IMR-90 (cell line): Measurements from ENCODE around the gene ASAH2. TPM values are rescaled to one million over a fixed set of nuclear protein-coding genes. Genes with fewer than 3 reads are reported as not detected.
"Not testable (repeated sequence)": the region's sequence is repeated elsewhere in the genome, so short reads cannot be mapped to it uniquely, and the experiment has no call there.

Source experiments
- ATAC-seq: fragments of 200-7000 bp; cut with Tn5 transposase; 2 replicates; pipeline ENCODE4 v1.9.1; 2020; ENCODE audit warnings: low read depth, mild to moderate bottlenecking, moderate library complexity
- BruUV-seq: library from RNA; stranded (reverse); fragments of 400-500 nt; replicated peaks from 2 replicates; lab custom pipeline; 2021; lab: Mats Ljungman, UMichigan
- CTCF ChIA-PET: fragments of 300-600 bp; formaldehyde crosslinking; extraction: SDS; loops from one replicate; lab custom pipeline; 2021; ENCODE audit warnings: antibody characterized with exemption; lab: Yijun Ruan, JAX
- POLR2A ChIA-PET: fragments of 300-600 bp; sonication (Branson Sonifier 250); formaldehyde crosslinking; loops from one replicate; lab custom pipeline; 2022; ENCODE audit warnings: antibody characterized with exemption; ENCODE audit not compliant: unreplicated experiment; lab: Charles Lee
- DNase-seq: peaks from one replicate; pipeline ENCODE4 v3.0.0; 2013
- H2AFZ ChIP-seq: replicated peaks from 2 replicates; pipeline ENCODE3; 2013; ENCODE audit warnings: low read length, mild to moderate bottlenecking; ENCODE audit not compliant: poor library complexity
- H2AK5ac ChIP-seq: 2 replicates; pipeline ENCODE4 v1.6.1; 2013; ENCODE audit warnings: low read depth, low read length, inconsistent platforms
- H2AK9ac ChIP-seq: replicated peaks from 2 replicates; pipeline ENCODE3; 2013; ENCODE audit warnings: mild to moderate bottlenecking, low read depth, low read length, moderate library complexity; ENCODE audit not compliant: poor library complexity
- H2BK120ac ChIP-seq: 2 replicates; pipeline ENCODE4 v1.6.1; 2013; ENCODE audit warnings: low read depth, low read length, inconsistent platforms
- H2BK15ac ChIP-seq: 3 replicates; pipeline ENCODE4 v1.6.1; 2013; ENCODE audit warnings: low read depth, low read length, inconsistent platforms
- H2BK20ac ChIP-seq: 2 replicates; pipeline ENCODE4 v1.6.1; 2013; ENCODE audit warnings: low read depth, mild to moderate bottlenecking, inconsistent platforms, low read length, moderate library complexity
- H2BK5ac ChIP-seq: 2 replicates; pipeline ENCODE4 v1.6.1; 2013; ENCODE audit warnings: mild to moderate bottlenecking, low read depth, low read length, inconsistent platforms; ENCODE audit not compliant: poor library complexity, severe bottlenecking
- H3K14ac ChIP-seq: replicated peaks from 2 replicates; pipeline ENCODE4 v1.6.1; 2013; ENCODE audit warnings: low read depth, low read length, inconsistent platforms
- H3K18ac ChIP-seq: 2 replicates; pipeline ENCODE4 v1.6.1; 2013; ENCODE audit warnings: low read depth, low read length, control low read depth
- H3K23ac ChIP-seq: 2 replicates; pipeline ENCODE4 v1.6.1; 2013; ENCODE audit warnings: low read depth, low read length, inconsistent platforms
- H3K27ac ChIP-seq: 2 replicates; pipeline ENCODE4 v1.5.1; 2013; ENCODE audit warnings: mild to moderate bottlenecking, control low read depth, low read length; ENCODE audit not compliant: insufficient read depth
- H3K27me3 ChIP-seq: 2 replicates; pipeline ENCODE4 v1.6.1; 2013; ENCODE audit warnings: low read length; ENCODE audit not compliant: control insufficient read depth, insufficient read depth
- H3K36me3 ChIP-seq: 2 replicates; pipeline ENCODE4 v1.6.1; 2013; ENCODE audit warnings: low read length, mixed read lengths; ENCODE audit not compliant: control insufficient read depth, insufficient read depth
- H3K4ac ChIP-seq: 2 replicates; pipeline ENCODE4 v1.6.1; 2013; ENCODE audit warnings: low read depth, low read length, inconsistent platforms
- H3K4me1 ChIP-seq: 2 replicates; pipeline ENCODE4 v1.6.1; 2013; ENCODE audit warnings: low read length, mixed read lengths; ENCODE audit not compliant: control insufficient read depth, insufficient read depth
- H3K4me2 ChIP-seq: 2 replicates; pipeline ENCODE4 v1.6.1; 2013; ENCODE audit warnings: low read depth, mild to moderate bottlenecking, control low read depth, low read length, moderate library complexity
- H3K4me3 ChIP-seq: 2 replicates; pipeline ENCODE4 v1.5.1; 2013; ENCODE audit warnings: low read depth, mild to moderate bottlenecking, control low read depth, low read length, moderate library complexity; ENCODE audit not compliant: insufficient read depth
- H3K56ac ChIP-seq: 2 replicates; pipeline ENCODE4 v1.6.1; 2013; ENCODE audit warnings: low read length, inconsistent platforms; ENCODE audit not compliant: insufficient read depth; ENCODE audit errors: extremely low read depth
- H3K79me1 ChIP-seq, 2 experiments: 2 replicates each; pipeline ENCODE4 v1.6.1; 2013; ENCODE audit warnings: low read length in 2 of 2, inconsistent platforms in 1 of 2, low read depth in 1 of 2
- H3K9ac ChIP-seq: 2 replicates; pipeline ENCODE4 v1.6.1; 2013; ENCODE audit warnings: low read depth, low read length, control low read depth
- H3K9me1 ChIP-seq: 2 replicates; pipeline ENCODE4 v1.6.1; 2013; ENCODE audit warnings: low read length, inconsistent platforms; ENCODE audit not compliant: insufficient read depth
- H3K9me3 ChIP-seq: 2 replicates; pipeline ENCODE4 v1.6.1; 2013; ENCODE audit warnings: low read length; ENCODE audit not compliant: control insufficient read depth, insufficient read depth
- H4K20me1 ChIP-seq: 2 replicates; pipeline ENCODE4 v1.6.1; 2013; ENCODE audit warnings: low read length, inconsistent platforms; ENCODE audit not compliant: insufficient read depth
- H4K5ac ChIP-seq: 2 replicates; pipeline ENCODE4 v1.6.1; 2013; ENCODE audit warnings: mild to moderate bottlenecking, low read depth, low read length, control low read depth
- H4K8ac ChIP-seq, 2 experiments: 2 replicates each; pipeline ENCODE4 v1.6.1; 2013; ENCODE audit warnings: low read depth in 2 of 2, low read length in 2 of 2, control low read depth in 1 of 2, inconsistent platforms in 1 of 2
- H4K91ac ChIP-seq: 2 replicates; pipeline ENCODE4 v1.6.1; 2013; ENCODE audit warnings: low read depth, low read length, inconsistent platforms; ENCODE audit not compliant: insufficient read depth
- CEBPB ChIP-seq: IDR thresholded peaks from 2 replicates; pipeline ENCODE4 v1.6.1; 2012; ENCODE audit warnings: low read depth, low read length, improper control_type of control experiment
- FOS ChIP-seq: fragments of 150-350 bp; IDR thresholded peaks from 2 replicates; pipeline ENCODE4 v1.6.1; 2016; ENCODE audit warnings: low read depth, low read length
- RAD21 ChIP-seq: IDR thresholded peaks from 2 replicates; pipeline ENCODE4 v1.6.1; 2012; ENCODE audit warnings: low read length, improper control_type of control experiment
- RCOR1 ChIP-seq: IDR thresholded peaks from 2 replicates; pipeline ENCODE4 v1.6.1; 2012; ENCODE audit warnings: mild to moderate bottlenecking, low read length, improper control_type of control experiment; ENCODE audit not compliant: insufficient replicate concordance
- WGBS, 2 experiments: methylation state at CpG; one replicate each; pipeline versions ENCODE4 v1.1.5 to v1.1.7; 2013; ENCODE audit warnings: missing lambda C conversion rate in 2 of 2; ENCODE audit not compliant: insufficient read length in 1 of 2; ENCODE audit errors: extremely low coverage in 2 of 2; 5-methylcytosine and 5-hydroxymethylcytosine counted together
- dilution Hi-C: fragments of 300-500 bp; cut with HindIII; formaldehyde crosslinking; loops from one replicate; pipeline ENCODE4 v1.14.3; 2018; ENCODE audit warnings: low sequenced_read_pairs; ENCODE audit not compliant: unreplicated experiment
- in situ Hi-C: fragments of 300-500 bp; cut with MboI; formaldehyde crosslinking; loops from 3 replicates; pipeline ENCODE4 v1.14.3; 2019; ENCODE audit warnings: low sequenced_read_pairs, inconsistent platforms, mixed read lengths
- intact Hi-C: fragments of 100-400 bp; cut with micrococcal nuclease; formaldehyde crosslinking; loops from 2 replicates; pipeline ENCODE4 v1.10.0; 2022
- polyA plus RNA-seq, 3 experiments: library from polyadenylated mRNA; depleted of rRNA; stranded (reverse); fragments of >200 nt; gene quantifications; 2 replicates each; pipeline ENCODE4 v1.2.3, GENCODE V29; 2012; ENCODE audit warnings: low replicate concordance in 1 of 3
- total RNA-seq: library from RNA; depleted of rRNA; stranded (reverse); fragments of >200 nt; gene quantifications from 2 replicates; pipeline ENCODE4 v1.2.3, GENCODE V29; 2012

ASAH2 gene
- total and polyA plus RNA-seq, 2 of the 4 experiments (the other 2 are of a cell fraction) = 0.18 to 0.31 TPM

- TF ChIP-seq RAD21 (no peak), FOS (peak; percentile 58; the same call in 1 of the 2 replicates), RCOR1 (no peak), CEBPB (no peak)
- no CpG with 5 or more reads among the region's 4 CpGs for WGBS, 2 experiments
- no TSS peak for BruUV-seq
- H3K9me3 ChIP-seq = no peaks in the 10 kb centered on the region
- H2BK20ac ChIP-seq = no peak overlapping the region
- H3K9me1 ChIP-seq = no peaks in the 10 kb centered on the region
- H3K4me3 ChIP-seq = no peak overlapping the region
- no peaks in the 10 kb centered on the region for H3K79me1 ChIP-seq
- H2BK120ac ChIP-seq = no peak overlapping the region
- no peak overlapping the region for H2BK5ac ChIP-seq
- H4K5ac ChIP-seq = no peak overlapping the region
- H3K36me3 ChIP-seq = no peaks in the 10 kb centered on the region
- H2AK5ac ChIP-seq = no peak overlapping the region
- H3K4ac ChIP-seq = no peak overlapping the region
- dilution Hi-C loops (no loop called here), in situ Hi-C loops (no loop called here), intact Hi-C loops (no loop called here)
- H3K4me2 ChIP-seq = no peak overlapping the region
- DNase-seq = no peak
- H3K56ac ChIP-seq = no peak overlapping the region
- H3K18ac ChIP-seq = no peak overlapping the region
- H4K20me1 ChIP-seq = no peaks in the 10 kb centered on the region
- ChIA-PET POLR2A (no interaction called here), CTCF (no interaction called here)
- no peak overlapping the region for H2BK15ac ChIP-seq
- peaks cover 13% of the 10 kb centered on the region for H3K27me3 ChIP-seq
- H3K14ac ChIP-seq = no peak overlapping the region
- no peak overlapping the region for H3K27ac ChIP-seq
- no peak overlapping the region for H3K23ac ChIP-seq
- no peaks in the 10 kb centered on the region for H3K4me1 ChIP-seq
- no peak overlapping the region for H3K9ac ChIP-seq
- H4K8ac ChIP-seq = no peak overlapping the region
- H2AFZ ChIP-seq = no peak overlapping the region
- ATAC-seq = no peak
- H4K91ac ChIP-seq = no peak overlapping the region
- no peak overlapping the region for H2AK9ac ChIP-seq
Measured at GRCh38 chr10:50242777-50243176, 8.5 kb downstream of the ASAH2 start.

GRCh38 chr10:50241478-50241877 is 9.8 kb downstream of the ASAH2 start:
- H3K4ac ChIP-seq, H2BK15ac ChIP-seq, BruUV-seq, H2AK9ac ChIP-seq, dilution Hi-C loops, H3K56ac ChIP-seq, intact Hi-C loops, H2BK20ac ChIP-seq, CTCF ChIA-PET, H2AFZ ChIP-seq, POLR2A ChIA-PET, H3K4me3 ChIP-seq, H3K4me1 ChIP-seq, DNase-seq, H3K36me3 ChIP-seq, H3K23ac ChIP-seq, in situ Hi-C loops, H2AK5ac ChIP-seq, H3K9ac ChIP-seq, H4K20me1 ChIP-seq, ATAC-seq, H3K18ac ChIP-seq, H4K5ac ChIP-seq, H4K8ac ChIP-seq, H2BK5ac ChIP-seq, H3K4me2 ChIP-seq, H3K79me1 ChIP-seq, H3K14ac ChIP-seq, H3K9me1 ChIP-seq, H3K27ac ChIP-seq, H2BK120ac ChIP-seq, H4K91ac ChIP-seq, H3K9me3 ChIP-seq: not testable (repeated sequence)
- peaks cover 15% of the 10 kb centered on the region for H3K27me3 ChIP-seq
- WGBS, 2 experiments = no CpG with 5 or more reads among the region's 1 CpG
